GM19023 (cell line): ENCODE data around the gene PPP1R3C.

Experiments used
- ATAC-seq: cut with Tn5 transposase; IDR thresholded peaks from one replicate; pipeline ENCODE4 v1.9.1; 2021; ENCODE audit warnings: mild to moderate bottlenecking, moderate library complexity; ENCODE audit not compliant: unreplicated experiment

Gene PPP1R3C

GRCh38 chr10:91632671-91633550 is at the start of gene PPP1R3C:
TSS of gene PPP1R3C (minus strand) at chr10:91633071. CDS start at chr10:91632969, 102 bp downstream.
- ATAC-seq = peak; percentile 69

GRCh38 chr10:91681361-91682276 is 48.7 kb upstream of the PPP1R3C start:
- no peak for ATAC-seq

DNA sequence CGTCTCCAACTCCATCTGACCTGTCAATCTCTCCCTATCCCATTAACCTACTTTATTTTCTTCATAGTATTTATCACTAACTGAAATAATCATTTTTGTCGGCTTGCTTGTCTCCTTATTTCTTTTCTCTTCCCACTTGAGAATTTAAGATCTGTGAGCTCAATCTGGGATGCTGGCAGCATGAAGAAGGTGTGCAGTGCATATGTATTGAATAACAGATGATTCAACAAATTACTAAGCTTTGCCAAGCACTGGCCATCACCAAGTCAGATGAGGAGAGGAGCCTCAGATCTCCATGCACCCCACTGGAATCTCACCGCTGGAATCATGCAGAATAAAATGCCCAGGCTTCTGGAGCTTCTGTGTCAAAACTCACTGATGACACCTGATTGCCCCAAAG is 47.6 kb upstream of the PPP1R3C start:
- ATAC-seq = no peak

- no peak for ATAC-seq
These were observed 46.4 kb upstream of the PPP1R3C start for GRCh38 chr10:91679296-91679695.

DNA sequence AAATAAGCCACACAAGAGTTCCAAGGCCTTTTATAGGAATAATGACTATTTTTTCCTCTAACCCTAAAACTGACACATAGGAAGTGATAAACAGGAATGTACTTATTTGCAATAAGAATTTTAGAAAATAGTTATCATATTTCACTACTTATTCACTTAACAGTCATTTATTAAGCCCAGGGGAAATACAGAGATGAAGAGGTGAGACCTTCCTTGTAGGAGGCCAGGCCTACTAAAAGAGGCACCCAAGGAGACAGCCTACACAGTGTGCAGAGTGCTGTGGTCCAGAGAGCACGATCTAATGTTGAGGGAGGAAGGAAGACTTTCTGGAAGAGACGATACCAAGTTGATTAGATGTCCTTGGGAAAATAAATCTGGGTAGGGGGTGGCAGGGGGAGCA is 45.0 kb upstream of the PPP1R3C start:
- ATAC-seq = no peak

- ATAC-seq = no peak
These were observed 39.2 kb upstream of the PPP1R3C start for GRCh38 chr10:91672021-91672608.

- no peak for ATAC-seq
These were observed 36.0 kb upstream of the PPP1R3C start for GRCh38 chr10:91668913-91669312.

DNA sequence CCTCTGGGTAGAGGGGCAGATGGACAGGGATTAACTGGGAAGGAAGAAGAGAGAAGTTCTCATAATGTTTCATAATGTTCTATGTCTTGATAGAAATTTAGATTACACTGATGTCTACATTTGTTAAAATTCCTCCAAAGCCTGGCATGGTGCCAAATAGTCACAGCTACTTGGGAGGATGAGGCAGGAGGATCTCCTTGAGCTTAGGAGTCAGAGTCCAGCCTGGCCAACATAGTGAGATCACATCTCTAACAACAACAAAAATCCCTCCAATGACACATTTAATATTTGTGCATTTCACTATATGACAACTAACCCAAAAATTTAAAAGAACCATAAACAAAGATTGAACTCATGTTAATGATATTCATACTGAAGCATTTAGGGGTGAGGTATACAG is 33.0 kb upstream of the PPP1R3C start:
- ATAC-seq = no peak

DNA sequence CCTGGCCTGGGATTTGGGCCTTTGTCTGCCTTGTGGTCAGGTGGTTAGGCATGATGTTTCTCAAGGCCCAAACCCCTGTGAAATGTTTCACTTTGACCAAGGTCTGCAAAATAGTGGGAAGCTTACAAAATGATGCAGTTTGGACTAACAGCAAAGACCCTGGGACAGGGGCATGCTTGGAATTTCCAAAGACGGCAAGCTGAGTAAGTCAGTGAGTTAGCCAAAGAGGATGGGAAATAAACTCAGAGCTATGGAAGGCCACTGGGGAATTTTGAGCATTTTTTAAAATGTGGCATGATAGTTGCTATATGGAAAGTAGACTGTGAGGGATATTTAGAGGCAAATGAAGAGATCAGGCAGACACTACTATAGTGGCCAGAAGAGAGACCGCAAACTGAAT is 31.6 kb upstream of the PPP1R3C start:
- ATAC-seq = no peak

DNA sequence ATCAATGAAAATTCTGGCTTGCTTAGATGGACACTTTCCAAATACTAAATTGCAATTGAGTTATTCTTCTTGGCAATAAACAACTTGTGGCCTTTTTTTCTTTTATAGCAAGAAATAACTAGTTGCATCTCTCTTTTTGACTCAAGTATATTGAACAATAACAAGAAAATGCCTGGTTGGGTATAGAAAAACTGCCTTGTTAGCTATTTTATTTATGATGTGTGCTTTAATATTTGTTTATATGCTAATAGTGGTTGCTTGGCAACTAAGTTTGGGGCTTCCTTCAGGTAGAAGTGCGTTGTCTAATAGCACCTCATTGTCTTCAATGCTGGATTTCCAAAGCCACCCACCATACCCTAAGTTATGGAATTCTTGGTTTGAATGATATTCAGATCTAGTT is 30.1 kb upstream of the PPP1R3C start:
- ATAC-seq = no peak

- no peak for ATAC-seq
These were observed 20.5 kb upstream of the PPP1R3C start for GRCh38 chr10:91653219-91653870.

GRCh38 chr10:91652364-91652763 is 19.5 kb upstream of the PPP1R3C start:
- ATAC-seq = no peak

- ATAC-seq = no peak
These were observed 10.8 kb upstream of the PPP1R3C start for GRCh38 chr10:91643700-91644099.

- ATAC-seq = no peak
These were observed 10.2 kb upstream of the PPP1R3C start for GRCh38 chr10:91642831-91643692.

DNA sequence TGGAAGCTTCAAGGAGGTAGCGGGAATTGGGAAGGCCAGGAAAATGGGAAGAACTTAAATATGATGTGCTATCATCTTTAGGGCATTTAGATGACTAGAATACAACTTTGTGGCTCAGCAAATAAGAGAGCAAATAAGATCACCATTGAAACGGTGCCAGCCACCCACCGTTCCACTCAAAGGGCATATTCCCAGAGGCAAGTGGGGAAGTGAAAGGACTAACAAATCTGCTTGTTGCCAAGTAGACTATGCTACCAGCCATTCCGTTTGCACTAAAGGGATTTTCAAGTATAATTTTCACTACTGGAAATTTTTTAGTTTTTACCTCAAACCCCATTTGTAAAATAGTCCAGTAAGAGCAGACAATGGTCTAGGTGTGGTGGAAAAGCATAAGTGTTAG is 4.0 kb upstream of the PPP1R3C start:
- no peak for ATAC-seq

- ATAC-seq = no peak
These were observed 2.8 kb upstream of the PPP1R3C start for GRCh38 chr10:91635401-91636400.

GRCh38 chr10:91634898-91635297 is 2.0 kb upstream of the PPP1R3C start:
- ATAC-seq = no peak

GRCh38 chr10:91634246-91634645 is 1.4 kb upstream of the PPP1R3C start:
- no peak for ATAC-seq

DNA sequence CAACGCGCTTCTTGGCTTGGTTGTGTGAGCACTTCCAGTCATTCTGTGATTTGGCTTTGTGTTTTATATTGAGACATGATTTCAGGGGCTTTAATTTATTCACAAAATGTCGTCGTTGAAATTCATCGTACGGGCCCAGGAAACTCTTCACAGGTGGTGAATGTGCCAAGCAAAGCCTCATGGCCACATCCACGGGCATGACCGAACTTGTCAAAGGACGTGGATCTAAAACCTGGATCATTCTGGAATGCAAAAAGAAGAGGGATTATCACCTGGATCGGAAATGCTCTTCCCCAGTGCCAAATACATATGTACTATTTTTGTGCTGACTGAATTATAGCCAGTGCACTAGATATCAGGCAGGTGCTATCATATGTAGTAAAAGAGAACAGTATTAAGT is 2.2 kb downstream of the PPP1R3C start:
- ATAC-seq = no peak
